NCI-H1092 treated with DMSO at 0.1 percent for 48 hours (cell line): ENCODE data around the gene SH2D4B.

Source experiments
- DNase-seq: peaks from one replicate; lab custom pipeline; 2025; lab: John Stamatoyannopoulos, UW

The SH2D4B gene

DNA sequence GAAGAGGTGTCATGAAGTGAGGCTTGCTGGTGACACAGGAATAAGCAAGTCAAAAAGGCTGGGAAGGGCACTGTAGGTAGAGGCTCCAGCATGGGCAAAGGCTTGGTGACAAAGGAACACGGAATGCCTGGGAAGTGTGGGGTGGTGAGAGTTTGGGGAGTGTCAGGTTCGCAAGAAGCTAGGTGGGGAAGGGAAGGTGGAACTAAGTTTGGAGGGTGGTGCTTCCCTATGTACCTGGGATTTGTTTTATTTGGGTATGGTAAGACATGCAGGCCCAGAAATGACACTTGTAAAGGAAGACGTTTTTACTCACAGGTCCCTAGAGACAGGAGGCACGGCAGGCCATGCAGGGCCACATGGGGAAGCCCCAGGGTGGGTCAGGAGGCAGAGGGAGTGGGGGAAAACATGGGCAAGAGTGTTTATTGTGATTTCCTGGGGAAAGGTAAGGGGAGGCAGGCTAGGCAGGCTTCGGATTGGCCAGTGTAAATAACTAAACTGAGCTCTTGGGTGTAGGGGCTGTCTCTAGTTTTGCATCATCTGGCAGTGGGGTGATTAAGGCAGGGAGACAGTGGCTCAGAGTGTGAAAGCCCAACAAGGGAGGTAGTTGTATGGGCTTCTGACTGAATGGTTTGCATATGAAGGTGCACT lies 52.1 kb downstream of the SH2D4B start:
- DNase-seq: no peak

- no peak for DNase-seq
These were observed 53.0 kb downstream of the SH2D4B start for GRCh38 chr10:80590585-80591125.

GRCh38 chr10:80596391-80597257 lies 58.9 kb downstream of the SH2D4B start:
- DNase-seq: peak; percentile 17

GRCh38 chr10:80598084-80598798 lies 60.5 kb downstream of the SH2D4B start:
- no peak for DNase-seq

DNA sequence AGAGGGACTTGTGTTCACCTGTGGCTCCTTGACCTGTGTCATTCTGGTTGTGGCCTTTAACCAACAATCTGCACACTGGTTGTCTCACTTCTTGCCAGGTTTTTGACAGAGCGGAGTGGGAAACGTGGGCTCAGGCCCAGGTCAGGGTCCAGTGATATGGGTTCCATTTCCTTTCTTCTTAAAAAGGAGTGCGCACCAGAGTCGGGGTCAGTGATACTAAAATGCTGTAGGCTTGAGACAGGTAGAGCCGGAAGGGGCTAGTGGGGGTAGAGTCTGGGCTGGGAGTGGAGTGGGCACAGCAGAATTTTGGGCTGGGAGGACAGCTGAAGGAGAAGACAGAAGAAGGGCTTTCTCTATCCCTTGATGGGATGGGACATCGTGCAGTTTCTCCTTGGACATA lies 61.2 kb downstream of the SH2D4B start:
- no peak for DNase-seq

GRCh38 chr10:80599424-80599847 lies 61.7 kb downstream of the SH2D4B start:
- DNase-seq: peak; percentile 2

DNA sequence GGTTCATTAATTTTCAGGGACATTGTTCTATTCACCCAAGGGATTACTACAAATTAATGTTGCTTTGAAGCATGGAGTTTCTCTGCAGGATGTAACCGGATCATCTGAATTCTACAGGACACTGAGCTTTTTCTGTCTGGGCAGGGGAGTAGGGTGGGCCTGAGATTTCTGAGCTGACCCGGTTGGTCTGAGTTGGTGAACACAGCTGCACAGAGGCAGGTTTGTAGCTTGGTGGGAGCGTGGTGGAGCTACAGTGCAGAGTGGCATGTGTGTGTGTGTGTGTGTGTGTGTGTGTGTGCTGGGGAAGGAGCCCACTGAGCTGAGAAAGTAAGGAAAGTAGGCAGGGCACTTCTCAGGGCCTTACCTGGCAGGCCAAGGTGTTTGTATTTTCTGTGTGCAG lies 62.6 kb downstream of the SH2D4B start:
- DNase-seq: no peak

DNA sequence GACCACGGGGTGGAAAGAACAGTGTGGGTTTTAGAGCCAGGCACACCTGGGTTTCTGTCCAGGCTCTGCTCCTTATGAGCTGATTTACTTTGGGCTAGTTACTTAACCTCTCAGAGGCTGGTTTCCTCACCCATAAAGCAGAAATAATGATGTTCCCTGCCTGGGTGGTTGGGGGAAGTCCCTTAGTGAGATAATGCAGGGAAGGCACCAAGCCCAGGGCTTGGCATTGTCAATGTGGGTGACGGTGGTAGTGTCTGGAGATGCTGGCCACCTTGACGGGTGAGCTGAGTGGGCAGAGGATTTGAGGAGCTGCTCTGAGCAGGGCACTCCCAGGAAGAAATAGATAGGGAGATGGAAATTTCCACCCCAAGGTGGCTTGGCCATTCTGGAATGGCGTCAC lies 65.2 kb downstream of the SH2D4B start:
- DNase-seq: no peak

DNA sequence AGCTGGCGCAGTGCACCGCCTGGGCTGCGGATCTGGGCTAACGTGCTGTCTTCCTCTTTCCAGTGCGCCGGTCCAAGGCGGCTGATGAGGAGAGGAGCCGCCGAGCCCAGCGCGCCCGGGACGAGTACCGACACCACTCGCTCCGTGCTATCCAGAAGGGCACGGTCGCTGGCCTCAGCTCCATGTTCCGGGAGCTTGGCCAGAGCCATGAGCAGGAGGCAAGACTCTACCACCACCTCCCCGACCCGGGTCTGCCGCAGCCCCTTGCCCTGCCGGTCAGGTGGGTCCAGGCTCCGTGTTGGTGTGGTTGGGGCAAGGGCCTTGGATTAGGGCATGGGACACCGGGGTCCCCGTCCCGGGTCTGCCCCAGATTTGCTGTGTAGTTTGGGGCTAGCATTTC lies 65.8 kb downstream of the SH2D4B start:
- no peak for DNase-seq

DNA sequence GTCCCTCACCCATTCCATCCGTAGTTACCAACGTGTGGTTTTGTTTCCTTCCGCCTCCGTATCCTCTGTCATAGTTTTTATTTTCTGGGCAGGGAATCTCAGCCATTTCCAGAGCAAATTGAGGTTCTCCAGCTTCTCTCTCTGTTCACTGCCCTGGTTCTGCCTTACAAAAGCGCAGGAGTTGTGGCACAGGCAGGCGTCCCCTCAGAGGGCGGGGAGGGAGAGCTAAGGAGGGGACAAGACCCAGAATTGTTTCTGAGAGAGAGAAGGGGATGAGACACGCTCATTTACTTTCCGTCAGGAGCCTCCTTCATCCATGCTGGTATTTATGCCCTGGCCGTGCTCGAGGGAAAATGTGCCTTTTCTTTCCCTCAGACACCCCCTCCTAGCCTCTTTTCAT lies 71.0 kb downstream of the SH2D4B start:
- no peak for DNase-seq

- no peak for DNase-seq
These were observed 71.6 kb downstream of the SH2D4B start for GRCh38 chr10:80609331-80609730.

GRCh38 chr10:80611481-80612185 lies 73.9 kb downstream of the SH2D4B start:
- no peak for DNase-seq

DNA sequence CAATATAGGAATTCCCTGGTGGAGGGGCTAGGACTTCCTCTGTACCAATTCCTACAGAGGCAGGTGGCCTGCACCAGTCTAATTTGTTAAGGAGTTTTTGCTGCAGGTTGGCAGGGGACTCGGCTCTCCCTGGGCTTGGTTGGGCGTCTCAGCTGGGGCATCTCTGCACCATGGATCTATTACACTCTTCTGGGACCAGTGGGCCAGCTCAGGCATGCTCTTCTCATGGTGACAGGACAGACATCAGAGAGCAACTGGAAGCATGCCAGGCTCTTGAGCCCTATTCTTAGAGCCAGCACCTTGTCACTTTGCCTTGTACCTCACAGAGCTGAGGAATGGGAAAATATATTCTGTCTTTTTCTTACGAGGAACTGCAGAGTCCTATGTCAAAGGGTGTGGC lies 74.6 kb downstream of the SH2D4B start:
- DNase-seq: no peak

- DNase-seq: no peak
These were observed 75.9 kb downstream of the SH2D4B start for GRCh38 chr10:80613466-80614170.

- no peak for DNase-seq
These were observed 77.1 kb downstream of the SH2D4B start for GRCh38 chr10:80614576-80615416.

- DNase-seq: no peak
These were observed 80.1 kb downstream of the SH2D4B start for GRCh38 chr10:80617807-80618206.

- DNase-seq: no peak
These were observed 81.3 kb downstream of the SH2D4B start for GRCh38 chr10:80619036-80619435.

DNA sequence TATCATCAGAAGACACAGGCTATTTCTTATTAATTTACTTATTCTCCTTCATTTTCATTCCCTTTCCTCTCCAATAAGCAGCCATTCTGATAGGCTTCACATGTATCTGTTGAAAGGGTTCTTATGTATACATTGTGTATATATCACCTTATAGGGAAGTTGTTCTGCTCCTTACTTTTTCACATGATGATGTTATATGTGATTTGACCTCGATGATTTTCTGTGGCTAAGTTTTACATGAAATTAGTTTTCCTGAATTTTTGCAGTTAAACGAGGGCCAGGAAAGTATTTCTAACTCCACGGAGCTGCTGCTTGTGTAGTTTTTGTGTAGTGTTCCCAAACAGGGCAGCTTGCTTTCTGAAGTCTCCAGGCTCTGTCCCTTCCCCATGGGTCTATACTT lies 84.5 kb downstream of the SH2D4B start:
- DNase-seq: no peak

DNA sequence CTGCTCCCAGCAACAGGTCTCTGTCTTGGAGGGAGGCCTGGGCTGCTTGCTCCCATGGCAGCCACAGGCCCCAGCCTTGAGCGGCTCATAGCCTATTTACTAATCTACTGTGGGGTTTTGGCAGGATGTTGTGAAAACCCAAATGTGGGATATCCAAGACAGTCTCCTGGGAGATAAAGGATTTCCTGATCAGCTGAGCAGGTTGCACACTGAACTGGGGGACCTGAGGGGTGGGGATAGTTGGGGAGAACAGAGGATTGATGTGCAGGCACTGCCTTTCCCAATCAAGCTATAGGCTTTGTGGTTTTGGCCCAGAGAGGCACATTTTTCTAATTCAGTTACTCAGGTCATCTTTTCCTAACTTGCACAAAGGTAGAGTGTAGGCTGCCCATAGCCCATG lies 92.6 kb downstream of the SH2D4B start:
- DNase-seq: no peak

GRCh38 chr10:80632742-80633141 lies 95.0 kb downstream of the SH2D4B start:
- no peak for DNase-seq
